Esophagus mucosa (tissue), 1 donor: ENCODE data around the gene RIBC2. TPM values are rescaled to one million over a fixed set of nuclear protein-coding genes. Genes with fewer than 3 reads are reported as not detected.
"Not testable (repeated sequence)": the region's sequence is repeated elsewhere in the genome, so short reads cannot be mapped to it uniquely, and the experiment has no call there.

ENCODE experiments used
- ATAC-seq: fragments of 200-7000 bp; cut with Tn5 transposase; one replicate; pipeline ENCODE4 v1.9.1; 2020
- total RNA-seq: library from RNA; stranded (reverse); gene quantifications from one replicate; pipeline ENCODE4 v1.2.4, GENCODE V29; 2023
- donor health status: DM: yes; HTN: yes; CAD: no.

RIBC2 gene
- total RNA-seq, 1 donor from 2014 or later, result 0.64 TPM

GRCh38 chr22:45450101-45450785 is 36.8 kb downstream of the RIBC2 start:
- no peak for ATAC-seq

- ATAC-seq, result no peak
These were observed 37.6 kb downstream of the RIBC2 start for GRCh38 chr22:45450921-45451651.

DNA sequence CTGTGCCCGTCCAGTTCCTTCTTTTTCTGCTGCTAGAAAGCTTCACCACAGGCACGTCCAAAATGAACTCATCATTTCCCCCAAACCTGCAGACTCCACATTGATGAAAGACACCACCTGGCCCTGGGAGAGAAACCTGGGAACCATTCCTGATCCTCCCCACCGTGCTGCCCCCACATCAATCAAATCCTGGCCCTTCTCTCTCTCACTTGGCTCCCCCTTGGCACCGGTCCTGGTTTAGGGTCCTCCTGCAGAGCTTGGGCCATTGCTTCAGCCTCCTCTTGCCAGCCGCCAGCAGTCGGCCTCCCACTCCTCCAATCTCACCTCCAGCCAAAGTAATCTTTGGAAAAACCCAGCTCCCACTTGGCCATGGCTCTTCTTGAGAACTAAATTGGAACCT is 38.5 kb downstream of the RIBC2 start:
- no peak for ATAC-seq

- no peak for ATAC-seq
These were observed 39.3 kb downstream of the RIBC2 start for GRCh38 chr22:45452565-45453379.

DNA sequence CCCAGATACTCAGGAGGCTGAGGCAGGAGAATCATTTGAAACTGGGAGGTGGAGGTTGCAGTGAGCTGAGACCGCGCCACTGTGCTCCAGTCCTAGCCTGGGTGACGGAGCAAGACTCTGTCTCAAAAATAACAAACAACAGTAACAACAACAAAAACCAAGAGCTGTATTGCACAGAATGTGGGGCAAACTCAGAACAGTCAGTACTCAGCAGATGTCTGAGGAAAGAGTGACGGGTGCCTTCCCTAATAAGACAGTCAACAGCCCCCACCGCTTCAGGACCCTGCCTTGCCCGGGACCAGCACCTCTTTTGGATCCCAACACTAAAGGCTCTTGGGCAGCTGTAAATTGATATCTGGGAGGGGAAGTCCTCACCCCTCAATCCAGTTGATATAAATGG is 40.3 kb downstream of the RIBC2 start:
- no peak for ATAC-seq

GRCh38 chr22:45454275-45454674 is 40.8 kb downstream of the RIBC2 start:
- ATAC-seq, result no peak

- ATAC-seq, result no peak
These were observed 41.7 kb downstream of the RIBC2 start for GRCh38 chr22:45455212-45455611.

DNA sequence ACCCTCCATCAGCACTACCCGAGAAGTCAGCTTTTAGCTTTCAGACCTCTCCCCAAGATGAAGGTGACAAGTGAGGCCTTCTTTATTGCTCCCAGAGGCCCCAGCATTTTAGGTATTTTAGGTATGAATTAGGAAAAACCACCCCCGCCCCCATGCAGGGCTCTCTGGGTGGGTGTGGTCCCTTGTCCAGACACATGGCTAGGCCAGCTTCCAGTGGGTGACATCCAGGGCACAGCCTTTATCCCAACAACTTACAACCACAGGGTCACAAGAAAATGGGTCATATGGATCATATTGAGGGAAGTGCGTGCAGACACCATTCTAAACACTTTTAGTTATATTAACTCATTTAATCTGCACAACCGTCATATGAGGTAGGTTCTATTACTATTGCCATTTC is 42.1 kb downstream of the RIBC2 start:
- no peak for ATAC-seq

DNA sequence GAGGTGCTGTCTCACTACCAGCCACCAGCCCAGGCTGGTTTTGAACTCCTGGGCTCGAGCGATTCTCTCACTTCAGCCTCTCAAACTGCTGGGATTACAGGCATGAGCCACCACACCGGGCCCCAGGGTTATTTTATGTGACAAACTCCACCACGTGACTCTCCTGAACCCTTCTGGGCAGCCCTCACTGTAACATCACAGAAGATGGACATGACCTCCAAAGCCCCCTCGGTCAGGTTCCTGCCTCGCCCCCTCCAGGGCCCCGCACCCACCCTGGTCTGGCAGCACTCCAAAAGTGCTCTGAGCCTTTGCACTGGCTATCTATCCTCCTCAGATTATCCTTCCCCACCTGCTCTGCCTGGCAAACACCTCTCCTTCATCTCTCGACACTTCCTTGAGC is 43.3 kb downstream of the RIBC2 start:
- ATAC-seq, result no peak

DNA sequence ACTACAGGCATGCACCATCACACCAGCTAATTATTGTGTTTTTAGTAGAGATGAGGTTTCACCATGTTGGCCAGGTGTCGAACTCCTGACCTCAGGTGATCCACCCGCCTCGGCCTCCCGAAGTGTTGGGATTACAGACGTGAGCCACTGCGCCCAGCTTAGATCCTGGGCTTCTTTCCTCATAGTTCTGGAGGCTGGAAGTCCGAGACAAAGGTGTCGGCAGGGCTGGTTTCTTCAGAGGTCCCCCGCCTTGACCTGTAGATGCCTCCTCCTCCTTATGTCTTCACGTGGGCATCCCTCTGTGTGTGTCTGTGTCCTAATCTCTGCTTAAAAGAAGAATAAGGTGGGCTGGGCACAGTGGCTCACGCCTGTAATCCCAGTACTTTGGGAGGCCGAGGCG is 45.0 kb downstream of the RIBC2 start:
- ATAC-seq, result no peak

DNA sequence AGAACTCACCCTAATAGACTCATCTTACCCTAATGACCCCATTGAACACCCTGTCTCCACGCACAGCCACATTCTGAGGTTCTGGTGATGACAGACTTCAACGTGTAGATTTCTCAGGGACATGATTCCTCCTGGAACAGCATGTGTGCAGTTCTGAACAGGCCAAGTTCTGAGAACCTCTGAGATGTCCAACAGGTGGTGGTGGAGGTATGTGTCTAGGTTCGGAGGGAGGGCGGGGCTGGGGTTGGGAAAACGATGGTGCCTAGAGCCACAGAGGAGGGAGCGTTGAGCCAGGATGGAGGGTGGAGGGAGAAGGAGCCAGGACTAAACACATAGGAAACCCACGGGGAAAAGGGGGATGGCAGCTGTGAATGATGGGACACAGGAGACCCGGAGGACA is 45.7 kb downstream of the RIBC2 start:
- no peak for ATAC-seq

GRCh38 chr22:45460288-45461109 is 47.0 kb downstream of the RIBC2 start:
- ATAC-seq, result peak; percentile 32

- ATAC-seq, result no peak
These were observed 48.7 kb downstream of the RIBC2 start for GRCh38 chr22:45462034-45462655.

GRCh38 chr22:45463691-45464090 is 50.2 kb downstream of the RIBC2 start:
- ATAC-seq, result not testable (repeated sequence)

GRCh38 chr22:45465633-45466032 is 52.1 kb downstream of the RIBC2 start:
- no peak for ATAC-seq

GRCh38 chr22:45468872-45469271 is 55.4 kb downstream of the RIBC2 start:
- peak; percentile 67 for ATAC-seq

- peak; percentile 82 for ATAC-seq
These were observed 56.0 kb downstream of the RIBC2 start for GRCh38 chr22:45469281-45470073.

DNA sequence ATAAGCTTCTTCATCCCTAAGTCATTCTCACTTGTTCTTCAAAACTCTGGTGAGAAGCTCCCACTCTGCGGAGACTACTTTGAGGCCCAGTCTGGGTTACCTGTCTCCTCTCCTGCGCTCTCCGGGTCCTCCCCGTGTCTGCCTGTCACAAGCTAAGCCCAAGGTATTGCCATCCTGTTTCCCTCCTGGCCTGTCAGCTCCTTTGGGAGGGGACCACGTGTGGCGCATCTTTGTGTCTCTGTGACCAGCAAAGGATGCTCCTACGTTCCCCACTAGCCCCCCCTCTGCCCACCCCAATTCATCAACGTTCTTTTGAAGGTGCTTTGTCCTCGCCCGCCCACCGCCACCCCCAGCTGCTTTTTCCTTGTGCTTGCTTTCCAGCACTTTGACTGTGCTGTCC is 57.4 kb downstream of the RIBC2 start:
- no peak for ATAC-seq

DNA sequence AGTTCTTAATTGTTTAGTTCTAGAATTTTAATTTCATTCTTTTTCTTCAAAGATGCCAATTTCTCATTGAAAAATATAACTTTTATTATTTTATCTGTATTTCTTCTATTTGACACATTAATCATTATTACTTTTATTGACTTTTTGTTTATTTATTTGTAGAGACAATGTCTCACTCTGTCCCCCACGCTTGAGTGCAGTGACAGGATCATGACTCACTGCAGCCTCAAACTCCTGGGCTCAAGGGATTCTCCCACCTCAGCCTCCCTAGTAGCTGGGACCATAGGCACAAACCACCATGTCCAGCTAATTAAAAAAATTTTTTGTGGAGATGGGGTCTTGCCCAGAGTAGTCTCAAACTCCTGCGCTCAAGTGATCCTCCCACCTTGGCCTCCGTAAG is 58.9 kb downstream of the RIBC2 start:
- ATAC-seq, result no peak

- ATAC-seq, result no peak
These were observed 60.2 kb downstream of the RIBC2 start for GRCh38 chr22:45473626-45474237.
